Astrocyte of the spinal cord (primary cell): Measurements from ENCODE around the gene GPRC5A.

Source experiments
- DNase-seq: peaks from one replicate; pipeline ENCODE4 v3.0.0; 2011; ENCODE audit warnings: low read depth, low spot score
- H3K4me3 ChIP-seq: 2 replicates; pipeline ENCODE4 v1.5.1; 2011; ENCODE audit warnings: low read depth, mild to moderate bottlenecking, low read length, moderate library complexity
- CTCF ChIP-seq: IDR thresholded peaks from 2 replicates; pipeline ENCODE4 v1.5.1; 2012; ENCODE audit warnings: low read depth, mild to moderate bottlenecking, low read length, inconsistent platforms
- in situ Hi-C: cut with HindIII; loops from 2 replicates; pipeline ENCODE4 v1.10.0; 2017; ENCODE audit warnings: low sequenced_read_pairs

GPRC5A gene

DNA sequence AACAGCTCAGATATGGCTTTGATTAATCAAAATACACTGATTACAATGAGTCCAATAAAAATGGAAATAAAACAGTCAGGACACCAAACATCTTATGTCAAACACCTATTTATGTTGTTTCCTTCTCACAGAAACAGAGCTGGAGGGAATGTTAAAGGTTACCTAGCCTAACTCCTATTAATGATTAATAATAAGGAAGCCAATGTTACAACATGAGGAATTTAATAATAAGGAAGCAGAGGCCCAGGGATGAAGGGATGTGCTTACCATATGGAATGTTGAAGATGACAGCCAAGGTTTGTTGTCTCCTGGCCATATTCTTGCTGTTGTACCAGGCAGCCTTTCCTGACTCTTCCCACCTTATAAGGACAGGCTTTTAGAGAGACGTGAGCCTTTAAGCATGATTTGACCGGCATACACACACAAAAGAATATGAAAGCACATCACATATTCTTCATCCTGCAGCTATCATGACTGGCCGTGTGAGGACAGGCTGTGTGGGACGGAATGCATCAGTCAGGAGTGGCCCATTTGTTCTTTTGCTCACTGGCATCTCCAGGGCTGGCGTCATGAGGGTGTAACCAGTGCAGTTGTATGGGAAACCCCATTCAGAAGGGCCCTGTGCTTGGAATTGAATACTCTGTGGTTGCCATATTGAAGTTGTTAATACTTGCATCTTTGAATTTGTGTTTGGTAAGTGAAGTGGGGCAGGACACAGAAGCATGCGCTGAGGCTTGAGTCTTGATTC is 63.7 kb downstream of the GPRC5A start:
- DNase-seq = no peak
- in situ Hi-C loops = no loop called here
- H3K4me3 ChIP-seq = no peak overlapping the region
- TF ChIP-seq CTCF = no peak

GRCh38 chr12:12958886-12959285 is 67.5 kb downstream of the GPRC5A start:
- DNase-seq = no peak
- in situ Hi-C loops = no loop called here
- H3K4me3 ChIP-seq = no peak overlapping the region
- TF ChIP-seq CTCF = no peak

GRCh38 chr12:12960639-12961209 is 69.4 kb downstream of the GPRC5A start:
- no peak for DNase-seq
- in situ Hi-C loops = no loop called here
- no peak for TF ChIP-seq CTCF
- no peak overlapping the region for H3K4me3 ChIP-seq

- DNase-seq = no peak
- no peak overlapping the region for H3K4me3 ChIP-seq
- in situ Hi-C loops = no loop called here
- TF ChIP-seq CTCF = no peak
These were observed 72.9 kb downstream of the GPRC5A start for GRCh38 chr12:12964255-12964654.

DNA sequence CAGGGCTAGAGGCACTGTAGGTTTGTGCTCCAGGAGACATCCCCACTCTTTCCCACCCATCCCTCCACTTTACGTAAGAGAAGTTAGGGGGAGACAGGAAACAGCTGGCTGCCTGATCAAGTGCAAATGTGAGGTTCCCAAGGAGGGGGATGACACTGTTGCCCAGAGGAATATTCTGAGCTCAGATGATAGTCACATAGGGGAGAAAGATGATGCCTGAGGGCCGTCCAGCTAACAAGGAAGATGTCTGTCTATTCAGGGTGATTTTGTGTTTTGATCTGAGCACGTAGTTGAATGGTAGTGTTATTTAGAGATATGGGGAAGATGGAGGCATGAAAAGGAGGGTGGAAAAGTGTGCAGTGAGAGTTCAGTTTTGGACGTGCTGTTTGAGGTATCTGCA is 74.5 kb downstream of the GPRC5A start:
- H3K4me3 ChIP-seq = no peak overlapping the region
- no peak for TF ChIP-seq CTCF
- in situ Hi-C loops = no loop called here
- DNase-seq = no peak
